HG02938 (cell line): ENCODE measurements around the gene HOXD10.

Experiments used
- ATAC-seq: cut with Tn5 transposase; IDR thresholded peaks from one replicate; pipeline ENCODE4 v1.9.1; 2021; ENCODE audit warnings: mild to moderate bottlenecking, moderate library complexity; ENCODE audit not compliant: unreplicated experiment

The HOXD10 gene

GRCh38 chr2:176148751-176149421, 32.3 kb downstream of the HOXD10 start:
- ATAC-seq: no peak

- no peak for ATAC-seq
Observed at GRCh38 chr2:176149481-176149938, 32.9 kb downstream of the HOXD10 start.

GRCh38 chr2:176149939-176150583, 33.5 kb downstream of the HOXD10 start:
- ATAC-seq: no peak

GRCh38 chr2:176150584-176151441, 34.2 kb downstream of the HOXD10 start:
- ATAC-seq: no peak

GRCh38 chr2:176151442-176152287, 35.1 kb downstream of the HOXD10 start, which contains the start of gene HOXD4:
Gene HOXD4 (plus strand): TSS chr2:176151550. CDS start chr2:176151634, 84 bp downstream.
- ATAC-seq: no peak

- no peak for ATAC-seq
Observed at GRCh38 chr2:176152350-176153181, 36.0 kb downstream of the HOXD10 start.

GRCh38 chr2:176154576-176155252, 38.1 kb downstream of the HOXD10 start:
- ATAC-seq: no peak

GRCh38 chr2:176155356-176156044, 38.9 kb downstream of the HOXD10 start:
- no peak for ATAC-seq

- no peak for ATAC-seq
Observed at GRCh38 chr2:176156301-176156806, 39.8 kb downstream of the HOXD10 start.

- ATAC-seq: no peak
Observed at GRCh38 chr2:176156807-176157498, 40.4 kb downstream of the HOXD10 start, which contains the start of gene HOXD3. Gene HOXD3 (plus strand): TSS chr2:176157307. CDS start chr2:176169115, 11,808 bp downstream.

GRCh38 chr2:176157499-176158185, 41.1 kb downstream of the HOXD10 start:
- no peak for ATAC-seq

GRCh38 chr2:176158186-176158591, 41.6 kb downstream of the HOXD10 start:
- ATAC-seq: no peak

GRCh38 chr2:176158855-176159662, 42.5 kb downstream of the HOXD10 start:
- ATAC-seq: no peak

GRCh38 chr2:176159663-176160250, 43.2 kb downstream of the HOXD10 start:
- ATAC-seq: no peak

GRCh38 chr2:176160251-176160985, 43.8 kb downstream of the HOXD10 start:
- ATAC-seq: no peak
